Testis (tissue), 2 donors: ENCODE data around the gene ABCB11.

ENCODE experiments used
- CTCF ChIP-seq, 3 experiments: fragments of 450-650 bp in 2 of 3; fragments of 200-600 bp in 1 of 3; sonication (generic) in 1 of 3; IDR thresholded peaks; one replicate each; pipeline ENCODE4 v1.5.1; 2016 to 2019; ENCODE audit warnings: antibody characterized with exemption in 3 of 3, mild to moderate bottlenecking in 2 of 3, moderate library complexity in 1 of 3
- POLR2A ChIP-seq: fragments of 450-650 bp; IDR thresholded peaks from one replicate; pipeline ENCODE4 v1.6.1; 2017; ENCODE audit warnings: antibody characterized with exemption, mild to moderate bottlenecking, moderate library complexity

- TF ChIP-seq CTCF (IDR thresholded peaks at IDR 0.05) = no peak
- TF ChIP-seq POLR2A = no peak
Measured at GRCh38 chr2:169027234-169027633, 3.9 kb downstream of the ABCB11 start.
